HL-60/S4 (cell line): ENCODE results near the gene MSN.

Experiments used
- in situ Hi-C: fragments of 300-500 bp; cut with MboI; formaldehyde crosslinking; loops from 2 replicates; pipeline ENCODE4 v1.14.3; 2022; ENCODE audit warnings: low sequenced_read_pairs

The MSN gene

DNA sequence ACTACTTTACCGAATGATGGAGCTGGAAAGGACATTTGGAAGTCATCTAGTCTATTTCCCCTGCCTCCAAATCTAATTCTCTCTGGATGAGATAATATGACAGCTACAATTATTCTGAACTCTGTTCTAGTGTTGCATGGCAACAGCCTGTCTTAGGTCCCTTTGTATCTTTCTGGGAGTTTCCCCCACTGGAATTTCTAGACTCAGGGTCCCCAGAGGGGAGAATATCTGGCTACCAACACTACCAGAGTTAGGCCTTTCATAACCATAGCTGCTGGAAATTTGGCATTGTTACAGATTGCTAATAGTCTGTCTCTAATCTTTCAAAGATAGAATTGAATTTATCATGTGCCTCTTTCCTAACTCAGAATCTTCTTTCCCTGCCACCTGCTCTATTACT is 4.5 kb downstream of the MSN start:
- in situ Hi-C loops, result no loop called here

DNA sequence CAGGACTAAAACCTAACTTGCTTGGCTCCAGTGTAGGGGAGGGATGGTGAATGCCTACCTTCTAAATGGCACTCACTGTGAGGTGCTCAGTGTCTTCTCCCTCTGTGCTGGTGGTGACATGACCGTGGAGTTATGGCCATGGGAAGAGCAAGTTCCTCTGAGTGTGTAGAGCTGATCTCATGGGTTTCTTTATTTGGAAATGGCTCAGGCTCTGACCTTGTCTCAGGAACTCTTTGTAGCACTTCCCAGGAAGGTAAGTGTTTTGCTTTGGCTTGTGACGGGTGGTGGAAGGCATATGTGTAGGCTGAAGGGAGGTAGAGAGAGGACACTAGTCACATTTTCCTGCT is 6.4 kb downstream of the MSN start:
- in situ Hi-C loops, result no loop called here

DNA sequence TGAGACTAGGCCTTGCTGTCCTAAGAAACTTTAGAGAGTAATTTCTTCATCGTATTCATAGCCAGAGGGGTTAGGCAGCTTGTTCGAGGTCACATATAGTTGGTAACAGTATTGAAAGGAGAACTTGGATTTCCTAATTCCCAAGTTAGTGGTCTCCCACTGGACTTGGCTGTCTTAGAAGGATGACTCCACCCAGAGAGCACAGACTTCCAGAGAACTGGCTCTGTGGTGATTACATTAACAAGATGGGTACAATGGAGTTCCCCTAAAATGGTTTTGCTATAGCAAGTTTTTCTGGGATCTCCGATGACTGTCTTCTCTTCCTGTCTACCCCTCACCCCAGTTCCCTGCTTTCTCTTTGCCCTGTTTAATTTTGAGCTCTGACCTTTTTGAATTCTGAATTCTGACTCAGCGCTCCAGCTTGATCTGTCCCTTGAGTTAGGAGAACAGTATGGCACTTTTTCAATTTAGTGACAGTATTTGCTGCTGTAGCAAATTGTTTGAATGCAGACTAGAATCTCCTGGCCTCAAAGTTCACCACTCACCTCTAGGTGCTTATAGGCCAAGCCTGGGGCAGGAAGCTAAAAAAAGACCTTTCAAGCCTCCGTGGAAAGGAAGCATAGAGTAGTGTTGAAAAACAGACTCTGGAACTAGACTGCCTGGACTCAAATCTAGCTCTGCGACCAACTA is 6.9 kb downstream of the MSN start:
- in situ Hi-C loops, result no loop called here

DNA sequence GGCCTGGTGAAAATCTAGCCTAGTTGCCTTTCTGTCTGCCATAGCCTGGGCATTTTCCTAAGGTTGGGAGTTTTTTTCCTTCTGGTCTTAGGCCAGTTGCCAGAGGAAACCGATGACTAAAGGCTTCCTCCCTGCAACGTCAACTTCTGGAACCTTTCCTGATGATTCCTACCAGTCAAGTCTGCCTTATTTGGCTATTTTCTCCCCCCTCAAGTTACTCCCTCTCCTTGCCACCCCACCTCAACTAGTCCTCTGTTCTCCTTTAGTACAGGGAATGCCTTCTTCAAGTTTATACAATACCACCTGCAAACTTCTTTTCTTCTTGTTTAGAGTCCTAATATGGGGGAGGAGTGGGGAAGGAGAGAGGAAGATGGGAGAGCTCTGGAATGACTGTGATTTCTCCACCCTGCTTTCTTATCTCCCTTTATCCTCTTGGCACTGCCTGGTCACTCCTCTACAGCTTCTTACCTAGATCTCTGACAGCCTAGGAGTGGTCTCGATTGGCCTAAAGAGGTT is 10.6 kb downstream of the MSN start:
- in situ Hi-C loops, result no loop called here

DNA sequence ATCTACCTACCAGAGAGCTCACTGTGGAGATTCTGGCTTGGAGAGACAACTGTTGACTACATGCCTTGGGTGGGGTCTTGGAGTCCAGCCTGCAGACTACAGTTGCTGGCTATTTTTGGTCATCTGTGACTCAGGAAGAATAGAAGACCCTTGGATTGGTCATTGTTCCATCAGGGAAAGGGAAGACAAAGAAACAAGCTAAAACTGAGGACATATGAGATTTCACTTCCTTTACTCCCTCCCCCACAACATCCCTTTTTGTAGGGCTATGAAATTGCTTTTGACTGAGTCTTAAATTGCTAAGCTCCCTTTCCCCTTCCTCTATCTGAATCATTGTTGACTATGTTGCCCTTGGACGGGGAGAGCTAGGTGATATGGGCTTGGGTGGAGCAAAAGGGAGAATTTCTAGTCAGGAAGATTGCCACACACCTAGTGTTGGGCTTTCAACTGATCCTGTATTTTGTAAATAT is 11.7 kb downstream of the MSN start:
- in situ Hi-C loops, result no loop called here

DNA sequence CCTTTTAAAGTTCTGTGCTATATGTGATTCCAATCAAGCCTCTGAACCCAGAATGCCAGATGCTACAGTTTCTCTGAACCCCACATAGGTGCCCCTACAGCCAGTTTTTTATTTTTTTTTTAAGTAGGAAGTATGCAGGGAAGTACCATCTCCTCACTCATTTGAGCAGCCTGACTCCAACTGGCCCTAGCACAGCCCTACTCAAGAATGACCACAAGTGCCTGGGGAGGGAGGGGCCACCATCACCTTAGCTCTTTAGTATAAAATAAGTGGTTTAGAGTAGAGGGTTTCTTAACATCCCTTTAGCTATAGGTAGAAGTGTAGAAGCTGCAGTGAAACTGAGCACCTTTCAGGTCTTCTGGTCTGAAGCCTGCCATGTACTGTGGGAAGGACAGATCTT is 14.4 kb downstream of the MSN start:
- in situ Hi-C loops, result no loop called here

DNA sequence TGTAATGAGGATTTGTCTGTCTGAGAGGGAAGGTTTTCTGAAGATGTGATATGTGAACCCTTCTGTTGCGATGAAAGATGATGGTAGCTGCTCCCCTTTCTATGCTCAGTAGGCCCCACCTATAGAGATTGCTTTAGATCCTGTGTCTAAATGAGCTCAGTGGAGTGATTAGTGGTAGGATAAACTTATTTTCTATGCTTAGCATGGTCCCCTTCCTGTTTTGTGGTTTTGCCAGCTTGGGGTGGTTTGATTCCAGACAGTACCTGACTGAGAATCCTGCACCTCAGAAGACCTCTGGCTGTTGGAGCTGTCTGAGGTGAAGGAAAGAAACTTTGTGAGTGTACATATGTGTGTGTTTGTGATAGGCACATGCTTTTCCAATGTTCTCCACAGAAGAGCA is 17.7 kb downstream of the MSN start:
- in situ Hi-C loops, result no loop called here

DNA sequence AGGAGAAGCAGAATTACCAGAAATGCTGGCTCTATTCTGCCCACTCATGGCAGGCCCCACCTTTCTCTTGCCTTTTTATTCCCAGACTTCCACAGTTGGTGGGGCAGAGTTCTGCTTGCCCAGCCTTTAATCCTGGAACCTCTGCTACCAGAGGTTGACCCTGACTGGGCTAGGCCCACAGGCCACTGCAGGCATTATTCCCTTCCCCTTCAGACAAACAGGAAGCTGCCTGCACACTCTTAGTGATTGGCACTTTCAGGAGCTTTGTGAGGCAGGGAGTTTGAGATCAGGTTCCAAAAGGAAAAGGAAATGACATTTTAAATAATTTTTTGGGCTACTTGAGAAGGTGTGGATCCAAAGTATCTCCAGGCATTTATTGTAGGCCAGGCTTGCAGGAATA is 18.8 kb downstream of the MSN start:
- in situ Hi-C loops, result no loop called here

DNA sequence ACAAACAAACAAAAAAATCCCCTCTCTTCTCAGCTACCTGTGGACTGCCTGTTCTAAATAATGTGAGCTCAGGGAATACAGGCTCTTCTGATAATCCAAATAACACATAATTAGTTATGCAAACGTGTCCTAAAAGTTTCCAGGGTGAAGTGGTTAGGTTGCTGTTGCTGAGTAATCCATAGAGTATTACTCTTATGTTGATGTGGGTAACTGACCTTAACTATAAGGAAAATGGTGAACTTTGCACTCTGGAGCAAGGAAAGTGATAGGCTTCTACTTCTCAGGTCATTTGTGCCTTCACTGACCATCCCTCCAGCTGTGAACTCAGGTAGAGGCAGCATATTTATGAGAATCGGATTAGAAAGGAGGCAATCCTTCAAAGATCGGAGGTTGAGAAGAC is 19.9 kb downstream of the MSN start:
- in situ Hi-C loops, result no loop called here

DNA sequence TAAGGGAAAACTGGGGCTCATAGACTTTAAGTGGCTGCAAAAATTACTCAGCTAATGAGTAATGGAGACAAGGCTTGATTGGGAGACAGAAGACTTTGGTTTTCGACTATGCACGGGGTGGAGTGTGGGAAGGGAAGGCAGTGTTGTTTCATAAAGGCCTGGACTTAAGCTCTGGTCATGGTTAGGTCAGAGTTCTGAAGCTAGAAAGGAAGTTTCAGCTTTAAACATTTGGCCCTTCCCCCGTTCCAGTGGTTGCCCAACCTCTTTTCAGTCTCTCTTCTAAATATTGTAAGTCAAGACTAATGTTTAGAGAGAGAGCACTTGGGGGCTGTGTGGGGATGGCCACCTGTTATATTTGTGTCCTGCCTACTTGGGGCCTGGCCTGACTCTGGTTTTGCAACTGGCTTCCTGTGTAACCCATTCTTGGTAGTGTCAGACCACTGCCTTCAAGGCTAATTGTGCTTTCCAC is 21.0 kb downstream of the MSN start:
- in situ Hi-C loops, result no loop called here

DNA sequence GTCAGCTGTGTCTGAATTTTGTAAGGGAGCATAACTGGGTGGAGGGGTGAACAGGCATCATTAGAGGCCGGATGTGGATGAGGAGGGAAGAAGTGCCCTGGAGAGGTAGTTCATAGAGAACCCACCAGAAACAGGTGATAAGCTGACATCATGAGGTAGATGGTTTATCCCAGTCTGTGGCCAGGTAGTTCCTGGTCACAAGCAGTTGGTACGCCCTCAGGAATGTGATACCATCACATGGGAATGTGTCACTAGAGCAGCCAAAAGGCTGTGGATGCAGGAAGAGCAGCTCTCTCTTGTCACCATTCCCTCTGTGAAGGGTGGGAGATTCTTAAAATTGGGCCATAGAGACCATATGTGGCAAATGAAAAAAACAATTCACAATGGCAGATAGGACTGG is 21.9 kb downstream of the MSN start:
- in situ Hi-C loops, result no loop called here

DNA sequence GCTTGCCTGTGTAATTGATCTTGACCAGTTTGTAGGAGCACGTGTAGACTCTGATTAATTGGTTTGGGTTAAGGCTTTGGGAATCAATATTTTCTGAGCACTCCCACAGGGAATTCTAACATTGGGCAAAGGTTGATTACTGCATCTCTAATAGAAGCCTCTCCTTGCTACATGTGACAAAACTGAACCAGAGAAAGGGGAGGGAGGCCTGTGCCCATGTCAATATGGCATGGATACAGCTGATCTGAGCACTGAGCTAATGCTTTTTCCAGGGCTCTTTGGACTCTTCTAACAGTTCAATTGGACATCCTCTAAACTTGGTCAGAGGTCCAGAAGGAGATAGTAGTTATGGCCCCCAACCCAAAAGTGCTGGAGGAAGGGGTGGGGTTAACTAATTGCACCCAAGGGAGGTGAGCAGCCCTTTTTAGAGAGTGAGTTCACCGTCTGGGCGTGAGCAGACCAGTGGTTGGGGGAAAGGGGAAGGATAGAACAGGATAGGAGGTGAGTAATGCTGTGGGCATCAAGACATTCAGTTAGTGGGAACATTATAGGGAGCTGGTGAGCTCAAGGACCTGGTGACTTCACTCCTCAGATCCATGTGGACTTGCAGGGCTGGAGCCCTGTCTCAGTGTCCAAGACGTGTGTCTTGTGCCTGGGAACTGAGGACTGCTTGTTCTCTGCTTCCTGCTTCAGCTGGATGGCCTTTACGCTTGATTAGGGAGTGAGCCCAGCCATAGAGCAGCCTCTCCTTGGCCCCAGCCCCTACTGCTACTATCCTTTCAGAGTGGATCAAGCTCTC is 22.8 kb downstream of the MSN start:
- in situ Hi-C loops, result no loop called here

DNA sequence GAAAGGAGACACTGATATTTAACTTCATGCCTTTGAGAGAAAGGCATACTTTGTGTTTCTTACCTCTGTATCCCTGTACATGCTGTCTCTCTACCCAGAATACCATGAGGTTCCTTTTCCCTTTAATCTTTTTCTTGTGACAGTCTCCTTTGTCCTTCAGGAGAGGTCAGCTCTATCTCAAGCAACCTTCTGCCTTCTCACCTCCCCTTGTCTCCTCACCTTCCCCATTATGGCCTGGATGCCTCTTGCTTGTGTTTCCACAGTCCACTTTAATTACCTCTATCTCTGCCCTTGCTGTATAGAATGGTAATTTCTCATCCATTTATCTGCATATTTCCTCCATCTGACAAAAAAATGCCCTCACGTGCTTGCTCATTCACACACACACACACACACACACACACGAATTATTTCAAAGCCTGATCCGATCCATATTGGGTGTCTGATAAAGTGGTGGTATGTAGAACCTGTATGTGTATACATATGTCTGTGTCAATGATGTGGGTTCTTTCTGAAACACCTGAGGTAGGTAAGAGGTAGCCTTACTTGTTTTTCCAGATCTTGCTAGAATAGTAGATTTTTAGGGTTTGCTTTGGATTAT is 28.5 kb downstream of the MSN start:
- in situ Hi-C loops, result no loop called here

DNA sequence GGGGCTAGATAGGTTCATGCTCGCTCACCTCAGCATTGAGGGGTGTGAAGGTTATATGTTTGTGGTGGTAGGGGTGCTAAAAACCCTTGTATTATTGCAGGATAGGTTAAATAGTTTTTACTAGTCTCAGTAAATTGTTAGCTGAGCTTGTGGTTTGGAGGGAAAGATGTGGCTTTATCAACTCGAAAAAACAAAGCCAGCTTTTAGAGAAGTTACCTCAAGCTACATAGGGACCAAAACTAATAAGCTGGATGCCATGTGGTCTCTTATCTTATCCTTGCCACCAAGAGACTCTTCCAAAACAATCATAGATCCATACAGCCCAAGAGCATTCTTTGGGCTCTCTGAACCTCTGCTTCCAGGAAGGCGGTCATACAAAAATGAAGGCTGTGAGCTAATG is 29.2 kb downstream of the MSN start:
- in situ Hi-C loops, result no loop called here

DNA sequence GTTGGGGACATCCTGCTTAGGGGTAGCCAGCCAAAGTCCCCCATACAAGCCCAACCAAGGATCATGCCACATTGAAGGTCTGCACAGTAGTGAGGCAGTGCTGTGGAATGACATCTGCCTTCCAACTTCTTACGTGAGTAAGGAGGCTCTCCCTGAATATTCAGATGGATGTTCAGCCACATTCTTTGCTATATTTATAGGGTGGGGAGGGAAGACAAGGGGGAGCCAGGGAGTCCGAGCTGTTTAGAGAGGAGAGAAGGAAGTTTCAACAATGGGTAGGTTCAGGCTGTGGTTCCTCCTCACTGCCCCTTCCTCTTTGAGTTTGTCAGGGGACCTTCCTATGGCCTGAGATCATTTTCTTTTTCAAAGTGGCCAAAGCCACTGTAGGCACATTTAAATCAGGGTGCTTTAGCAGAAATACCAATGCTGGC is 29.8 kb downstream of the MSN start:
- in situ Hi-C loops, result no loop called here

DNA sequence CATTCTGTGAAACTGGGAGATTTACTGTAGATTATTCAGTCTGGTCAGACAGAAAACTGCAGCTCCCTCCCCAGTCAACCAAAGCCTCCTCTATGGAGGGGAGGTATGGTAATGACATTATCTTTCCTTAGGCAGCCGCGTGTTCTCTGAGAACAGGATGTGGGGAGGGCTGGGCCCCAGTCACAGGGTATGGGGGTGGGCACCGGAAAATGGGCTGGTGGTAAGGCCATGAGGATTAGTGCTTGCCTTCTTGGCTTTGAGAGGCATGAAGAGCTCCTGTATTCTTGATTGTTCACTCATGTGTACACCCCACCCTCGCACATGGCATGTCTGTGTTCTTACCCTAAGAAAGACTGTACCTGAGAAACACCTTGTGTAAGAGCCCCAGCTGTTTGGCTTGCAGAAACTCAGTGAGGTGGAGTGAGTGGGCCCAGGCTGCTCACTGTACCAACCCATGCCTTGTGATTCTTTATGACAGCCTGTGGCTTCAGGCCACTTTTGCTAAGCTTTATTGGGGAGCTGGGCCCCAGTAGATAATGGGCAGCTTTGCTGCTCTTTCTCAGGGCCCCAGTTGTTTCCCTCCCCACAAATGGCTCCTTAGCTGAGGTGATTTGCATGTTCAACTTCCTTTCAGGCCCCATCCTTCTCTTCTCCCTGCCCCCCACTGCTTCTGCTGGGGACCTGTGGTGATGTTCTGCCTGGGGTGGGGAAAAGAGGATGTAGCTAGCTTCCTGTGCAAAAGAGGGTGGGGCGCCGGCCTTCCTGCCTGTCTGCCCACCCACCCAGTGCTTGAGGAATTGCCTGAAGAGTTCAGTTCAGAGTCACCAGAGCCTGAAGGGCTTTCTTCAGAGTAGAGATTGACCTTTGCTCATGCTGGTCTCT is 30.7 kb downstream of the MSN start:
- in situ Hi-C loops, result no loop called here

DNA sequence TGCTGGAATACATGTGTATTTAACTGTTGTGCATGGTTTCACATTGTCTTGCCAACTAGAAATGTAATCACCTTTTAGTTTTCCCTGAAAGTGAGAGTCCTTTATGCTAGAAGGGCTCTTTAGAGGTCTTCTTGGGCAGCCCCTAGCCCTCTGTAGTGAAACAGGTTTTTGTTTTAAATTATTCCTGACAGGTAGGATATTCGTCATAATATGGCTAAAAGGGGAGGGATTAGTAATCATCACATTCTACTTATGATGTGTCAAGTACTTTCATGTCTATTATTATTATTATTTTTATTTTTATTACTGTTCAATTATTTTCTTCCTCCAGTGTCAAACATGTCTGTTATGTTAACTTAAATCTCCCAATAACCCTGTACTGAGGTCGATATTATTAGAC is 35.5 kb downstream of the MSN start:
- in situ Hi-C loops, result no loop called here

DNA sequence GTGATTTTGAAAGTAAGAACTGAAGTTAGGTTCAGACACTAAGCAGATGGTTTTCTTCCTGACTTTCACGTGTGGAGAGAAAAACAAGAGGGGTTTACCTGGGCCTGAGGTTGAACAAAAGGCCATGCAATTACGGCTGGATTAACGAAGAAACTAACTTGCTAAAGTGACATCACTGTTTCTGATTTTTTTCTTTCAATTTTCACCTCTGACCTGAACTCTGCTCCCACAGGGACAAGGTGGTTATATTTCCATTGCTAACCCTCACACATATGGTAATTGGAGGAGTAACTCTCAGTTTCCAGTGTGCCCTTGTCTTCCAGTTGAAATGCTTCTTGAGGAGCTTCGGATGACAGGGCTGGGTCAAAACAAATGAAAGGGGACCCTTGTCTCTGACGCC is 38.0 kb downstream of the MSN start:
- in situ Hi-C loops, result no loop called here

DNA sequence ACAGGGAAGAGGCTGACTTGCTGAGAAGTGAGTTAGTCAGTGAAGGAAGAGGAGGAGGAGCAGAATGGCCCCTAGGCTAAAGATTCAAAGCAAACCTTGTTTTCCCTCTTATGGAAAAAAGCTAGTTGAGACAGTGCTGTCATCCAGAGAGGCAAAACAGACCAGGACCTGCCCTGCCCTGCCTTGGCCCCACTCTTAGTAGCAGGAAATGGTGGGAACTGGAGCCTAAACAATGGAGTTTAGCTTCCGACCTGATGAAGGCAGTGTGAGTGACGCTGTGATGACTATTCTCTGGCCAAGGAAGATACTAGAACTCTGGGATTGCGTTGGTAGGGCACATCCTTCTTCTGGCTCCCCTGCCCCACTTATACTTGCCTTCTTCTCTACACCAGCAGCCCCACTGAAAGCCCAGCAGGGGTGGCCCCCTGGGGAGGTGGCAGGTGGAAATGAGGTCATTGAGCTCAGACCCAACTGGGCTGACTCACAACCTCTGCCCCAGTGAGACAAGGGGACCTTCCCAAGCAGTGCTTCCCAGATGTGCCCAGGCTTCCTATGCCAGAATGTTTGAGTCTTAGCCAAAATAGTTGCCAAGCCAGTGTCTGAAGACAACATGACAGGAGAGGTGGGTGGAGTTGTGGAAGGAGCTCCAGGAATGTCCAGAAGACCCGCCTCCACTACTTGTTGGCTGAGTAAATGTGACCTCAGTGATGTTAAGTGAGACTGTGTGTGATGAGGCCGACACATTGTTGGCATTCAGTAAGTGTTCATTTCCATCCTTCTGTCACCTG is 38.8 kb downstream of the MSN start:
- in situ Hi-C loops, result no loop called here

DNA sequence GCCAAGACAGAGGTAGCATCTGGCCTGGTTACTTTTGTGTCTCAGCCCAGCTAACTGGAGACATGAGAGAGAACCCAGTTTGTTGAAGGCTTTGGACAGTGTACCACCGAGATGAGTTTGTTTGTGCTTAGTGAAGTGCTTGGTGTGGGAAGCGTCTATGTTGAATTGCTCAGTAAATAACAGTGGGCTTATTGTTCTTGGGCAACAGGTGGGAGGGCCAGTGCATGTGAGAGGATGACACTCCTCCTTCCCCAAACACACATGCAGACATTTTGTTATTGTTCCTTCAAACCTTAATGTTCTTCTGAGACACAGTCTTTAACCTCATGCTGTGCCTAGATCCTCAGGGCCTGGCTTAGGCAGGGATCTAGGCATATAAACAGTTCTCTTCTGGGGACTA is 39.7 kb downstream of the MSN start:
- in situ Hi-C loops, result no loop called here
